OCI-LY1 (cell line): ENCODE measurements around the gene TPST2.

Source experiments
- H2AFZ ChIP-seq: fragments of 200-600 bp; sonication (generic), shearing (Covaris generic); 2 replicates; pipeline ENCODE4 v1.6.0; 2014; ENCODE audit warnings: antibody characterized with exemption, mild to moderate bottlenecking, low read length
- H3F3A ChIP-seq: fragments of 200-600 bp; sonication (generic), shearing (Covaris generic); 2 replicates; pipeline ENCODE4 v1.6.0; 2014; ENCODE audit warnings: mild to moderate bottlenecking, antibody characterized with exemption, low read length, moderate library complexity; ENCODE audit not compliant: insufficient read depth
- H3K27ac ChIP-seq: fragments of 200-600 bp; sonication (generic); 2 replicates; pipeline ENCODE4 v1.5.1; 2014; ENCODE audit warnings: low read length, mixed run types, mild to moderate bottlenecking, low read depth; ENCODE audit not compliant: poor library complexity, severe bottlenecking
- H3K27me3 ChIP-seq: fragments of 200-600 bp; sonication (generic); 2 replicates; pipeline ENCODE4 v1.6.0; 2014; ENCODE audit warnings: antibody characterized with exemption, mild to moderate bottlenecking, low read length, moderate library complexity; ENCODE audit not compliant: insufficient read depth
- H3K36me3 ChIP-seq: fragments of 200-600 bp; sonication (generic); 2 replicates; pipeline ENCODE4 v1.6.1; 2014; ENCODE audit warnings: mild to moderate bottlenecking, antibody characterized with exemption, low read length, moderate library complexity, mixed read lengths; ENCODE audit not compliant: insufficient read depth
- H3K4me1 ChIP-seq: fragments of 200-600 bp; sonication (generic); 2 replicates; pipeline ENCODE4 v1.5.1; 2014; ENCODE audit warnings: mild to moderate bottlenecking, low read length, moderate library complexity; ENCODE audit not compliant: insufficient read depth, severe bottlenecking
- H3K4me2 ChIP-seq: fragments of 200-600 bp; sonication (generic), shearing (Covaris generic); 2 replicates; pipeline ENCODE4 v1.6.1; 2014; ENCODE audit warnings: low read length
- H3K4me3 ChIP-seq: fragments of 200-600 bp; sonication (generic); 2 replicates; pipeline ENCODE4 v1.5.1; 2014; ENCODE audit warnings: low read length, low read depth, mild to moderate bottlenecking, mixed read lengths; ENCODE audit not compliant: poor library complexity, severe bottlenecking
- H3K79me2 ChIP-seq: fragments of 200-600 bp; shearing (Covaris generic); 2 replicates; pipeline ENCODE4 v1.6.1; 2016; ENCODE audit warnings: mixed run types, low read length, mixed read lengths; ENCODE audit not compliant: insufficient read depth
- H3K9ac ChIP-seq: fragments of 200-600 bp; sonication (generic), shearing (Covaris generic); 2 replicates; pipeline ENCODE4 v1.6.1; 2014; ENCODE audit warnings: mild to moderate bottlenecking, low read length, mixed read lengths
- H3K9me2 ChIP-seq: fragments of 200-600 bp; sonication (generic), shearing (Covaris generic); 2 replicates; pipeline ENCODE4 v1.6.1; 2014; ENCODE audit warnings: low read depth, mild to moderate bottlenecking, low read length, mixed read lengths
- H3K9me3 ChIP-seq: fragments of 200-600 bp; shearing (Covaris generic); 2 replicates; pipeline ENCODE4 v1.6.1; 2014; ENCODE audit warnings: low read length, mixed read lengths
- H4K20me1 ChIP-seq: fragments of 200-600 bp; sonication (generic), shearing (Covaris generic); 2 replicates; pipeline ENCODE4 v1.6.0; 2016; ENCODE audit warnings: mild to moderate bottlenecking, low read length; ENCODE audit not compliant: insufficient read depth
- EZH2 ChIP-seq: fragments of 200-600 bp; sonication (generic), shearing (Covaris generic); IDR thresholded peaks from 2 replicates; pipeline ENCODE4 v1.8.0; 2017; ENCODE audit warnings: borderline replicate concordance, mixed run types, mild to moderate bottlenecking, antibody characterized with exemption, low read length, moderate library complexity, mixed read lengths
- TF ChIP-seq, protein P1 (sequence below): fragments of 200-600 bp; sonication (generic), shearing (Covaris generic); IDR thresholded peaks from 2 replicates; pipeline ENCODE4 v1.5.1; 2017; ENCODE audit warnings: mild to moderate bottlenecking, antibody characterized with exemption, low read length, moderate library complexity, mixed read lengths

The TPST2 gene

GRCh38 chr22:26568207-26568706 lies 21.7 kb downstream of the TPST2 start:
- no peaks in the 10 kb centered on the region for H3K9me2 ChIP-seq
- H3K79me2 ChIP-seq = peaks cover 31% of the 10 kb centered on the region
- H3K27me3 ChIP-seq = no peaks in the 10 kb centered on the region
- H3K4me1 ChIP-seq = peaks cover 79% of the 10 kb centered on the region
- no peak overlapping the region for H3K9ac ChIP-seq
- TF ChIP-seq, protein P1, sequence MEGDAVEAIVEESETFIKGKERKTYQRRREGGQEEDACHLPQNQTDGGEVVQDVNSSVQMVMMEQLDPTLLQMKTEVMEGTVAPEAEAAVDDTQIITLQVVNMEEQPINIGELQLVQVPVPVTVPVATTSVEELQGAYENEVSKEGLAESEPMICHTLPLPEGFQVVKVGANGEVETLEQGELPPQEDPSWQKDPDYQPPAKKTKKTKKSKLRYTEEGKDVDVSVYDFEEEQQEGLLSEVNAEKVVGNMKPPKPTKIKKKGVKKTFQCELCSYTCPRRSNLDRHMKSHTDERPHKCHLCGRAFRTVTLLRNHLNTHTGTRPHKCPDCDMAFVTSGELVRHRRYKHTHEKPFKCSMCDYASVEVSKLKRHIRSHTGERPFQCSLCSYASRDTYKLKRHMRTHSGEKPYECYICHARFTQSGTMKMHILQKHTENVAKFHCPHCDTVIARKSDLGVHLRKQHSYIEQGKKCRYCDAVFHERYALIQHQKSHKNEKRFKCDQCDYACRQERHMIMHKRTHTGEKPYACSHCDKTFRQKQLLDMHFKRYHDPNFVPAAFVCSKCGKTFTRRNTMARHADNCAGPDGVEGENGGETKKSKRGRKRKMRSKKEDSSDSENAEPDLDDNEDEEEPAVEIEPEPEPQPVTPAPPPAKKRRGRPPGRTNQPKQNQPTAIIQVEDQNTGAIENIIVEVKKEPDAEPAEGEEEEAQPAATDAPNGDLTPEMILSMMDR = no peak
- no peak for TF ChIP-seq EZH2
- H2AFZ ChIP-seq = no peak overlapping the region
- H3K4me3 ChIP-seq = no peak overlapping the region
- no peaks in the 10 kb centered on the region for H3F3A ChIP-seq
- H3K9me3 ChIP-seq = no peaks in the 10 kb centered on the region
- H3K4me2 ChIP-seq = no peak overlapping the region
- no peaks in the 10 kb centered on the region for H4K20me1 ChIP-seq
- no peak overlapping the region for H3K27ac ChIP-seq
- H3K36me3 ChIP-seq = peaks cover 14% of the 10 kb centered on the region; the same call in 1 of the 2 replicates

DNA sequence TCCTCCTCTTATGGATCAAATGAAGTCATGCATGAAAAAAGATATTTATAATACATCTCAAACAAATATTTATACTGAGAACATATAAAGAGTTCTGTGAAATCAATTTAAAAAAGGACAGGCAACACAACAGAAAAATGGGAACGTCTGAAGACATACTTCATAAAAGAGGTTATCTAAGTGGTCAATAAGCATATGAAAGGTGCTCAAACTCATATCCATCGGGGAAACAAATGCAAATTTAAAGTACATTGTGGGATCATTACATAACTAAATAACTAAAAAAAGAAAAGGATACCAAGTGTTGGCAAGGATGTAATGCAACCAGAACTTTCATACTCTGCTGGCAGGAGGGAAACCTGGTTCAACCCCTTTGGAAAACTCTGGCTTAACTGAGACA lies 22.3 kb downstream of the TPST2 start:
- Histone ChIP-seq H3F3A (no peaks in the 10 kb centered on the region), H3K9me2 (no peaks in the 10 kb centered on the region), H3K9ac (no peak overlapping the region), H3K36me3 (peaks cover 14% of the 10 kb centered on the region; the same call in 1 of the 2 replicates), H3K27ac (no peak overlapping the region), H3K4me2 (no peak overlapping the region), H4K20me1 (no peaks in the 10 kb centered on the region), H3K79me2 (peaks cover 34% of the 10 kb centered on the region), H3K9me3 (no peaks in the 10 kb centered on the region), H3K4me1 (peaks cover 73% of the 10 kb centered on the region), H2AFZ (no peak overlapping the region), H3K27me3 (no peaks in the 10 kb centered on the region), H3K4me3 (no peak overlapping the region)
- no peak for TF ChIP-seq EZH2
- TF ChIP-seq, protein P1 = no peak

- no peaks in the 10 kb centered on the region for H3K9me3 ChIP-seq
- no peaks in the 10 kb centered on the region for H3K27me3 ChIP-seq
- H3K4me1 ChIP-seq = peaks cover 71% of the 10 kb centered on the region
- no peak overlapping the region for H3K4me3 ChIP-seq
- no peak overlapping the region for H2AFZ ChIP-seq
- no peaks in the 10 kb centered on the region for H3K9me2 ChIP-seq
- TF ChIP-seq, protein P1 = no peak
- TF ChIP-seq EZH2 = no peak
- peaks cover 11% of the 10 kb centered on the region; the same call in 1 of the 2 replicates for H3K36me3 ChIP-seq
- peaks cover 36% of the 10 kb centered on the region for H3K79me2 ChIP-seq
- H3F3A ChIP-seq = no peaks in the 10 kb centered on the region
- H4K20me1 ChIP-seq = no peaks in the 10 kb centered on the region
- H3K9ac ChIP-seq = no peak overlapping the region
- peak overlapping the region; percentile 64 for H3K27ac ChIP-seq
- H3K4me2 ChIP-seq = no peak overlapping the region
Measured at GRCh38 chr22:26566994-26567393, 22.9 kb downstream of the TPST2 start.
